HepG2 (cell line): Measurements from ENCODE around the gene SRSF1. TPM values are rescaled to one million over a fixed set of nuclear protein-coding genes. Genes with fewer than 3 reads are reported as not detected.
A peak's percentile ranks its signal among the peaks of the same experiment; 100 is the strongest.

Source experiments
- AGO2 ChIP-seq: fragments of 200-400 bp; formaldehyde crosslinking; optimal IDR thresholded peaks from 2 replicates; pipeline ENCODE3; 2017; ENCODE audit warnings: mild to moderate bottlenecking, low read depth, low read length, moderate library complexity
- EP300 ChIP-seq, 3 experiments: sonication (generic) in 1 of 3; formaldehyde crosslinking in 1 of 3; IDR thresholded peaks; 2 replicates each; pipeline versions ENCODE4 v1.5.1 to v1.6.1; 2011 to 2020; ENCODE audit warnings: low read depth in 2 of 3, low read length in 2 of 3, borderline replicate concordance in 1 of 3, improper control_type of control experiment in 1 of 3, mild to moderate bottlenecking in 1 of 3, missing genetic modification reagents in 1 of 3, moderate library complexity in 1 of 3
- HOXA9 ChIP-seq: sonication (generic); formaldehyde crosslinking; IDR thresholded peaks from 2 replicates; pipeline ENCODE4 v1.8.1; 2022; ENCODE audit warnings: missing genetic modification reagents, mild to moderate bottlenecking, moderate library complexity, borderline replicate concordance
- ISL2 ChIP-seq: sonication (generic); formaldehyde crosslinking; IDR thresholded peaks from 2 replicates; pipeline ENCODE4 v1.5.0; 2020; ENCODE audit warnings: missing genetic modification reagents
- MED8 ChIP-seq: sonication (generic); formaldehyde crosslinking; IDR thresholded peaks from 2 replicates; pipeline ENCODE4 v1.8.1; 2023; ENCODE audit warnings: mild to moderate bottlenecking, missing genetic modification reagents; ENCODE audit not compliant: insufficient replicate concordance
- NR2F6 ChIP-seq, 2 experiments: IDR thresholded peaks; 2 replicates each; pipeline ENCODE4 v1.6.1; 2016; ENCODE audit warnings: antibody characterized with exemption in 1 of 2, mild to moderate bottlenecking in 1 of 2
- PCBP1 ChIP-seq: fragments of 200-400 bp; formaldehyde crosslinking; IDR thresholded peaks from 2 replicates; pipeline ENCODE4 v1.6.1; 2017; ENCODE audit warnings: mild to moderate bottlenecking, low read depth, low read length, borderline replicate concordance
- RCOR2 ChIP-seq: IDR thresholded peaks from 2 replicates; pipeline ENCODE4 v1.6.1; 2016; ENCODE audit warnings: missing biosample characterization, missing genetic modification reagents
- SOX6 ChIP-seq, 2 experiments: fragments of 450-650 bp in 1 of 2; sonication (generic) in 1 of 2; formaldehyde crosslinking in 1 of 2; IDR thresholded peaks; 2 replicates each; pipeline versions ENCODE4 v1.4.0 to v1.6.1; 2017 to 2020; ENCODE audit warnings: antibody characterized with exemption in 1 of 2, mild to moderate bottlenecking in 1 of 2, missing genetic modification reagents in 1 of 2
- SPEN ChIP-seq: sonication (generic); formaldehyde crosslinking; IDR thresholded peaks from 2 replicates; pipeline ENCODE4 v1.5.1; 2020; ENCODE audit warnings: low read depth, mild to moderate bottlenecking, missing genetic modification reagents
- ZC3H4 ChIP-seq: sonication (generic); formaldehyde crosslinking; IDR thresholded peaks from 2 replicates; pipeline ENCODE4 v1.4.0; 2020; ENCODE audit warnings: missing genetic modification reagents, borderline replicate concordance
- ZKSCAN8 ChIP-seq: IDR thresholded peaks from 2 replicates; pipeline ENCODE4 v1.6.1; 2016; ENCODE audit warnings: borderline replicate concordance, missing genetic modification reagents, missing compliant biosample characterization
- ZNF44 ChIP-seq: sonication (generic); formaldehyde crosslinking; IDR thresholded peaks from 2 replicates; pipeline ENCODE4 v1.5.1; 2020; ENCODE audit warnings: mild to moderate bottlenecking, missing genetic modification reagents
- ZNF543 ChIP-seq: sonication (generic); formaldehyde crosslinking; IDR thresholded peaks from 2 replicates; pipeline ENCODE4 v1.4.0; 2020; ENCODE audit warnings: mild to moderate bottlenecking, missing genetic modification reagents
- ZNF781 ChIP-seq: sonication (generic); formaldehyde crosslinking; IDR thresholded peaks from 2 replicates; pipeline ENCODE4 v1.5.1; 2020; ENCODE audit warnings: borderline replicate concordance, mild to moderate bottlenecking, missing genetic modification reagents; ENCODE audit errors: not compliant biosample characterization
- polyA plus RNA-seq, 8 experiments: library from polyadenylated mRNA; depleted of rRNA in 3 of 8; stranded (reverse) in 7 of 8; unstranded in 1 of 8; fragments of >200 nt; fragmentation: Illumina TruSeq in 4 of 8; extraction: Trizol in 4 of 8; gene quantifications; 2 replicates each; pipeline versions ENCODE4 v1.2.1 to v1.2.3, GENCODE V29; 2011 to 2016; ENCODE audit warnings: low read depth in 4 of 8, missing spikeins in 1 of 8, mixed read lengths in 1 of 8; ENCODE audit not compliant: insufficient read depth in 1 of 8
- total RNA-seq, 5 experiments: library from RNA; depleted of rRNA; stranded (reverse); fragments of >200 nt; fragmentation: Illumina TruSeq; extraction: Trizol; gene quantifications; 2 replicates each; pipeline ENCODE4 v1.2.3, GENCODE V29; 2016; ENCODE audit warnings: low read depth in 1 of 5
- TF ChIP-seq, protein P1 (sequence below): IDR thresholded peaks from 2 replicates; pipeline ENCODE4 v1.4.0; 2020; ENCODE audit warnings: mild to moderate bottlenecking, missing genetic modification reagents
- TF ChIP-seq, protein P2 (sequence below), 2 experiments: sonication (generic) in 1 of 2; formaldehyde crosslinking in 1 of 2; IDR thresholded peaks; 2 replicates each; pipeline versions ENCODE4 v1.5.1 to v1.6.1; 2011 to 2020; ENCODE audit warnings: borderline replicate concordance in 1 of 2, low read depth in 1 of 2, low read length in 1 of 2, mild to moderate bottlenecking in 1 of 2, missing genetic modification reagents in 1 of 2, moderate library complexity in 1 of 2
- TF ChIP-seq, protein P3 (sequence below): fragments of 450-650 bp; IDR thresholded peaks from 2 replicates; pipeline ENCODE4 v1.6.1; 2017

The SRSF1 gene
- total and polyA plus RNA-seq, 2 of the 13 experiments (the other 11 are each of a cell fraction or from before 2014, with no cell fraction given), result 142 to 445 TPM

DNA sequence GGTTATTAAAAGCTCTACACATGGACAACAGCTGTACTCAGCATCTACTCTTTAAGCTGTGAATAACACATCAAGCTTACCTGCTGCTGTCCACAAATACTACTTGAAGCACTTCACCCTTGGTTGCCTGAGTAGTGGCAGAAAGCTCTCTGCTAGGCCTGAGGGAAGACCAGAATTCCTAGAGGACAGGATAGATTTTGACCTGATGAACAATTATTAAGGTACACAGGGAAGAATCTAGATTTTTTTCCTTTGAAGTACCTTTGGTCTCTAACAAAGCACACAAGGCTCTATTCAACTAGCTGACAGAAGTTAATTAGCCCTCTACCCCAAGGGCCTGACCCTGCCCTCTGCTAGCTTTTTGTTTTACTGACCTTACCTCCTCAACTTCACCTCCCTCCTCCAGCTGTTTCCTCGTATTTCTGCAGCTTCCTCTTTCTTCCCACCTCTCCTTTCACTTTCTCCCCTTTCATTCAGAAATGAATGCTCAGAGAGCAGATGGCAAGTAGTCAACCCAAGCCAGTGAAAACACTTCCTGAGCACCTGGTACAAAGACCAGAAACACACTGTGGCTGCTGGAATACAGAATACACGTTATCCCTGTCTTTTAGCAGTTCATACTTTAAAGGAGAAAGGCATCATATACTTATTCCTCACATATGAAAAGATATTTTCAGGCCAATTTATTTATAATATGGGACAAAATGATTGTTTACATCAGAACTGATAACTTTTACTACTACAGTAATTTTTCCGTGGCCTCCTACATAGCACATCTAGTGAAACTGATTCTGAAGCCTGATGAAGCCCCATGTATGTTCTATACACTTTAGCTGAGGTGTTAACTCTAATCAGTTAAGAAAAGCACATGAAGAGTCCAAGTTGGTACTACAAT, 13.3 kb downstream of the SRSF1 start (continued):
- TF ChIP-seq RCOR2 (CRISPR knock-in tag) (no peak), EP300 (IDR thresholded peaks at IDR 0.05; ENCODE audit: low read depth in 2 of 2, low read length in 2 of 2) (peak in 1 of 2 experiments; percentile 61; a peak in 1 of 4 replicates), EP300 (CRISPR knock-in tag; IDR thresholded peaks at IDR 0.05; ENCODE audit: borderline replicate concordance) (no peak), ZNF44 (no peak), ZNF543 (CRISPR knock-in tag) (no peak), ZNF781 (CRISPR knock-in tag) (no peak), NR2F6 (IDR thresholded peaks at IDR 0.05) (peak; percentile 90), NR2F6 (CRISPR knock-in tag; IDR thresholded peaks at IDR 0.05) (peak; percentile 83), PCBP1 (no peak), ISL2 (CRISPR knock-in tag) (0 out of 2 replicates have a peak, but pooled peaks have one; percentile 57), MED8 (CRISPR knock-in tag) (no peak), AGO2 (peak; percentile 36), ZKSCAN8 (CRISPR knock-in tag) (no peak), SPEN (CRISPR knock-in tag) (no peak), HOXA9 (0 out of 2 replicates have a peak, but pooled peaks have one; percentile 28), SOX6 (IDR thresholded peaks at IDR 0.05) (no peak), SOX6 (CRISPR knock-in tag; IDR thresholded peaks at IDR 0.05) (peak; percentile 83), ZC3H4 (CRISPR knock-in tag) (no peak)
- TF ChIP-seq, protein P1, sequence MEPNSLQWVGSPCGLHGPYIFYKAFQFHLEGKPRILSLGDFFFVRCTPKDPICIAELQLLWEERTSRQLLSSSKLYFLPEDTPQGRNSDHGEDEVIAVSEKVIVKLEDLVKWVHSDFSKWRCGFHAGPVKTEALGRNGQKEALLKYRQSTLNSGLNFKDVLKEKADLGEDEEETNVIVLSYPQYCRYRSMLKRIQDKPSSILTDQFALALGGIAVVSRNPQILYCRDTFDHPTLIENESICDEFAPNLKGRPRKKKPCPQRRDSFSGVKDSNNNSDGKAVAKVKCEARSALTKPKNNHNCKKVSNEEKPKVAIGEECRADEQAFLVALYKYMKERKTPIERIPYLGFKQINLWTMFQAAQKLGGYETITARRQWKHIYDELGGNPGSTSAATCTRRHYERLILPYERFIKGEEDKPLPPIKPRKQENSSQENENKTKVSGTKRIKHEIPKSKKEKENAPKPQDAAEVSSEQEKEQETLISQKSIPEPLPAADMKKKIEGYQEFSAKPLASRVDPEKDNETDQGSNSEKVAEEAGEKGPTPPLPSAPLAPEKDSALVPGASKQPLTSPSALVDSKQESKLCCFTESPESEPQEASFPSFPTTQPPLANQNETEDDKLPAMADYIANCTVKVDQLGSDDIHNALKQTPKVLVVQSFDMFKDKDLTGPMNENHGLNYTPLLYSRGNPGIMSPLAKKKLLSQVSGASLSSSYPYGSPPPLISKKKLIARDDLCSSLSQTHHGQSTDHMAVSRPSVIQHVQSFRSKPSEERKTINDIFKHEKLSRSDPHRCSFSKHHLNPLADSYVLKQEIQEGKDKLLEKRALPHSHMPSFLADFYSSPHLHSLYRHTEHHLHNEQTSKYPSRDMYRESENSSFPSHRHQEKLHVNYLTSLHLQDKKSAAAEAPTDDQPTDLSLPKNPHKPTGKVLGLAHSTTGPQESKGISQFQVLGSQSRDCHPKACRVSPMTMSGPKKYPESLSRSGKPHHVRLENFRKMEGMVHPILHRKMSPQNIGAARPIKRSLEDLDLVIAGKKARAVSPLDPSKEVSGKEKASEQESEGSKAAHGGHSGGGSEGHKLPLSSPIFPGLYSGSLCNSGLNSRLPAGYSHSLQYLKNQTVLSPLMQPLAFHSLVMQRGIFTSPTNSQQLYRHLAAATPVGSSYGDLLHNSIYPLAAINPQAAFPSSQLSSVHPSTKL (CRISPR knock-in tag), result peak; percentile 63; the same call in 1 of the 2 replicates
- TF ChIP-seq, protein P2, sequence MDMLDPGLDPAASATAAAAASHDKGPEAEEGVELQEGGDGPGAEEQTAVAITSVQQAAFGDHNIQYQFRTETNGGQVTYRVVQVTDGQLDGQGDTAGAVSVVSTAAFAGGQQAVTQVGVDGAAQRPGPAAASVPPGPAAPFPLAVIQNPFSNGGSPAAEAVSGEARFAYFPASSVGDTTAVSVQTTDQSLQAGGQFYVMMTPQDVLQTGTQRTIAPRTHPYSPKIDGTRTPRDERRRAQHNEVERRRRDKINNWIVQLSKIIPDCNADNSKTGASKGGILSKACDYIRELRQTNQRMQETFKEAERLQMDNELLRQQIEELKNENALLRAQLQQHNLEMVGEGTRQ (IDR thresholded peaks at IDR 0.05; ENCODE audit: low read depth, low read length), result no peak
- TF ChIP-seq, protein P2 (CRISPR knock-in tag; IDR thresholded peaks at IDR 0.05; ENCODE audit: borderline replicate concordance), result no peak
- TF ChIP-seq, protein P3, sequence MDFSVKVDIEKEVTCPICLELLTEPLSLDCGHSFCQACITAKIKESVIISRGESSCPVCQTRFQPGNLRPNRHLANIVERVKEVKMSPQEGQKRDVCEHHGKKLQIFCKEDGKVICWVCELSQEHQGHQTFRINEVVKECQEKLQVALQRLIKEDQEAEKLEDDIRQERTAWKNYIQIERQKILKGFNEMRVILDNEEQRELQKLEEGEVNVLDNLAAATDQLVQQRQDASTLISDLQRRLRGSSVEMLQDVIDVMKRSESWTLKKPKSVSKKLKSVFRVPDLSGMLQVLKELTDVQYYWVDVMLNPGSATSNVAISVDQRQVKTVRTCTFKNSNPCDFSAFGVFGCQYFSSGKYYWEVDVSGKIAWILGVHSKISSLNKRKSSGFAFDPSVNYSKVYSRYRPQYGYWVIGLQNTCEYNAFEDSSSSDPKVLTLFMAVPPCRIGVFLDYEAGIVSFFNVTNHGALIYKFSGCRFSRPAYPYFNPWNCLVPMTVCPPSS, result no peak
